ENCODE data around the gene CFAP20DC.

DNA sequence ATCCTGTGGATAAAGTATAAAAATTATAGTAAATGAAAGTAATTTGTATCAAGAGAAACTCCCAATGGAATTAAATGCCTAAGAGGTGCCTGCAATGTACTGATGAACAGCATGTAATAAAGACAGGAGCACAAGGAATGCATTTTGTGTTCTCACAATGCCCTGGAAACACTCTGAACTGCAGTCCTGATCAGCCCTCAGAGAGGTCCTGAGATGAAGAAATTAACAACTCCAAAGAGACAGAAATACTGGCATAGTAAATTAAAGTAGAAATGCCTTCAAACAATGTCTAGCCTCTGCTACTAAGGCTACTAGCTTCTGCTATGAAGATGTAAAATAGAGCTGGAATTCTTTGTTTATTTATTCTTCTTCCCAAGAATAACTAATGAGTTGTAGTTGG is 59.9 kb downstream of the CFAP20DC start:
- TF ChIP-seq, protein P1, sequence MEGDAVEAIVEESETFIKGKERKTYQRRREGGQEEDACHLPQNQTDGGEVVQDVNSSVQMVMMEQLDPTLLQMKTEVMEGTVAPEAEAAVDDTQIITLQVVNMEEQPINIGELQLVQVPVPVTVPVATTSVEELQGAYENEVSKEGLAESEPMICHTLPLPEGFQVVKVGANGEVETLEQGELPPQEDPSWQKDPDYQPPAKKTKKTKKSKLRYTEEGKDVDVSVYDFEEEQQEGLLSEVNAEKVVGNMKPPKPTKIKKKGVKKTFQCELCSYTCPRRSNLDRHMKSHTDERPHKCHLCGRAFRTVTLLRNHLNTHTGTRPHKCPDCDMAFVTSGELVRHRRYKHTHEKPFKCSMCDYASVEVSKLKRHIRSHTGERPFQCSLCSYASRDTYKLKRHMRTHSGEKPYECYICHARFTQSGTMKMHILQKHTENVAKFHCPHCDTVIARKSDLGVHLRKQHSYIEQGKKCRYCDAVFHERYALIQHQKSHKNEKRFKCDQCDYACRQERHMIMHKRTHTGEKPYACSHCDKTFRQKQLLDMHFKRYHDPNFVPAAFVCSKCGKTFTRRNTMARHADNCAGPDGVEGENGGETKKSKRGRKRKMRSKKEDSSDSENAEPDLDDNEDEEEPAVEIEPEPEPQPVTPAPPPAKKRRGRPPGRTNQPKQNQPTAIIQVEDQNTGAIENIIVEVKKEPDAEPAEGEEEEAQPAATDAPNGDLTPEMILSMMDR (IDR thresholded peaks at IDR 0.05; ENCODE audit: low read depth, low read length), result no peak
- TF ChIP-seq POLR2A (IDR thresholded peaks at IDR 0.05; ENCODE audit: extremely low read depth, insufficient read length), result no peak
- TF ChIP-seq, protein P2, sequence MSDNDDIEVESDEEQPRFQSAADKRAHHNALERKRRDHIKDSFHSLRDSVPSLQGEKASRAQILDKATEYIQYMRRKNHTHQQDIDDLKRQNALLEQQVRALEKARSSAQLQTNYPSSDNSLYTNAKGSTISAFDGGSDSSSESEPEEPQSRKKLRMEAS (IDR thresholded peaks at IDR 0.05; ENCODE audit: low read depth, low read length), result no peak
